ENCODE measurements around the gene LRRC4B. TPM values are rescaled to one million over a fixed set of nuclear protein-coding genes. Genes with fewer than 3 reads are reported as not detected.

Gene LRRC4B
- total RNA-seq, 1 donor from 2014 or later, result 0.47 TPM

DNA sequence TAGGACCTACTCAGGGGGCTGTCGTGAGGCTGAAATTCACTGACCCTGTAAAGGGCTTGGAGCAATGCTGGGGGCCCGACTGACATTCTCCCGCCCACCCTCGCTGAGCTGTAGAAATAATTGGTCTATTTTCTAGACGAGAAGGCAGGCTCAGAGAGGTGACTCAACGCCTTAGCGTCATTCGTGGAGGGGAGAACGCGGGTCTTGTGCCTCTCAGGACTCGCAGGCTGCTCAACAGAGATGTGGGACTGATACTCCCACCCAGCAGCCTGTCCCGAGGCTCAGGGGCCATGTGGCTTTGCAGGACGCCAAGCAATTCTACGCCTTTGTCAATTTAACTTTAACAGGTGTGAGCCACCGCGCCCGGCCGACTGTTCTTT lies 30.9 kb downstream of the LRRC4B start:
- H3K27me3 ChIP-seq (ENCODE audit: low read depth), result peaks cover 5% of the 10 kb centered on the region
- TF ChIP-seq, protein P1, sequence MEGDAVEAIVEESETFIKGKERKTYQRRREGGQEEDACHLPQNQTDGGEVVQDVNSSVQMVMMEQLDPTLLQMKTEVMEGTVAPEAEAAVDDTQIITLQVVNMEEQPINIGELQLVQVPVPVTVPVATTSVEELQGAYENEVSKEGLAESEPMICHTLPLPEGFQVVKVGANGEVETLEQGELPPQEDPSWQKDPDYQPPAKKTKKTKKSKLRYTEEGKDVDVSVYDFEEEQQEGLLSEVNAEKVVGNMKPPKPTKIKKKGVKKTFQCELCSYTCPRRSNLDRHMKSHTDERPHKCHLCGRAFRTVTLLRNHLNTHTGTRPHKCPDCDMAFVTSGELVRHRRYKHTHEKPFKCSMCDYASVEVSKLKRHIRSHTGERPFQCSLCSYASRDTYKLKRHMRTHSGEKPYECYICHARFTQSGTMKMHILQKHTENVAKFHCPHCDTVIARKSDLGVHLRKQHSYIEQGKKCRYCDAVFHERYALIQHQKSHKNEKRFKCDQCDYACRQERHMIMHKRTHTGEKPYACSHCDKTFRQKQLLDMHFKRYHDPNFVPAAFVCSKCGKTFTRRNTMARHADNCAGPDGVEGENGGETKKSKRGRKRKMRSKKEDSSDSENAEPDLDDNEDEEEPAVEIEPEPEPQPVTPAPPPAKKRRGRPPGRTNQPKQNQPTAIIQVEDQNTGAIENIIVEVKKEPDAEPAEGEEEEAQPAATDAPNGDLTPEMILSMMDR (IDR thresholded peaks at IDR 0.05; ENCODE audit: borderline replicate concordance), result no peak
- no peaks in the 10 kb centered on the region for H3K36me3 ChIP-seq
- H3K4me3 ChIP-seq, result no peak overlapping the region
- no peak for DNase-seq
- H3K4me1 ChIP-seq, result peaks cover 3% of the 10 kb centered on the region
- peaks cover 18% of the 10 kb centered on the region for H3K9me3 ChIP-seq (replicated peaks)
- intact Hi-C loops (cut with micrococcal nuclease), result no loop called here
- no peak overlapping the region for H3K27ac ChIP-seq (replicated peaks)

DNA sequence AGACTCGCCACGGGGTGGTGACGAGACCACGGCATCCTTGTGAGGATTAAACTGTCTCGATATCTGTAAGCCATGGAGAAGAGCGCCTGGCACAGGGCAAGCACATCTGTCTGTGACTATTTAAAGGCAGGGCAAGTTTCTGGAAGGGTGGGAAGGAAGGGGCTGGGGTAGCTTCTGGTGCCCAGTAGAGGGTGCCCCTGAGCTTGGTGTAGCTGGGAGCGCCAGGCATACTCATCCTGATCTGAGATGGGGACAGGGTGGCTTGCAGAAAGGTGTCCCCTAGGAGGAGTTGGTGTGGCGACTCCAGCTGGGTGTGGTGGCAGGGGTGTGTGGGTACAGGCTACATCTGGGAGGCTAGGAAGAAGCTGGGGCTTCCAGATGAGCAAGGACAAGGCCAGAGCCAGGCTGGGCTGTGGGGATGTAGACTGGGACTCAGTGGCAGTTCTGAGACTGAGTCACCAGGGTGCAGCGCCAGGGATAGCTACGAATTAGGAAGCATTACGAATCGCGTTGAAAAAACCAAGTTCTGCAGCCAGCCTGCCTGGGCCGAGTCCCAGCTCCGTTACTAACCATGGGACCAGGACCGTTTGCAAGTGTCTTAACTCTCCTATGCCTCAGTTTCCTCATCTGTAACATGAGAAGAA lies 31.5 kb downstream of the LRRC4B start:
- no peak for DNase-seq
- TF ChIP-seq, protein P1 (IDR thresholded peaks at IDR 0.05; ENCODE audit: borderline replicate concordance), result no peak
- Histone ChIP-seq H3K27ac (replicated peaks) (no peak overlapping the region), H3K27me3 (ENCODE audit: low read depth) (peaks cover 5% of the 10 kb centered on the region), H3K4me3 (no peak overlapping the region), H3K9me3 (replicated peaks) (peaks cover 22% of the 10 kb centered on the region), H3K4me1 (peaks cover 3% of the 10 kb centered on the region), H3K36me3 (no peaks in the 10 kb centered on the region)
- intact Hi-C loops (cut with micrococcal nuclease), result no loop called here

DNA sequence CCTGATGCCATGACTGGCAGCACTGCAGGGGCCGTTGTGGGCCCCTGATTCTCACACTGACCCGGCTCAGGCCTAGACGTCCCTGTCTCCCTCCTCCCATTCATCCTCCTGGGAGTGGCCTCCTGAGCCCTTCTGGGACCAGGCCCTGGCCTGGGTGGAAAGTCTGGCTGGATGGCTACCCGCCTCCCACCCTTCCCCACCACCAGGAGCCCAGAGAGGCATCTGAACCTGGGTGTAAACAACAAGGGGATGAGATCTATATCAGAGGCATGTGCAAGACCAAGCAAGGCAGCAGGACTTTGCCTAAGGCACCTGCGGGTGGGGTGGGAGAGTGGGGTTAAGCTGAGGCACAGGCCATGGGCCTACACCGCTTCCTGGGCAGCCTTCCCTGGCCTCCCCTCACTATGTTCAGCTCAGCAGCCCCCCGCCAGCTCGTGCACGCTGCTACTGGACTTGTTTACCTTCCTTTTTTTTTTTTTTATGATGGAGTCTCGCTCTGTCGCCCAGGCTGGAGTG lies 32.5 kb downstream of the LRRC4B start:
- Histone ChIP-seq H3K27ac (replicated peaks) (no peak overlapping the region), H3K4me1 (peaks cover 3% of the 10 kb centered on the region), H3K4me3 (no peak overlapping the region), H3K9me3 (replicated peaks) (peaks cover 22% of the 10 kb centered on the region), H3K36me3 (no peaks in the 10 kb centered on the region), H3K27me3 (ENCODE audit: low read depth) (peaks cover 14% of the 10 kb centered on the region)
- intact Hi-C loops (cut with micrococcal nuclease), result no loop called here
- DNase-seq, result no peak
- TF ChIP-seq, protein P1 (IDR thresholded peaks at IDR 0.05; ENCODE audit: borderline replicate concordance), result no peak

DNA sequence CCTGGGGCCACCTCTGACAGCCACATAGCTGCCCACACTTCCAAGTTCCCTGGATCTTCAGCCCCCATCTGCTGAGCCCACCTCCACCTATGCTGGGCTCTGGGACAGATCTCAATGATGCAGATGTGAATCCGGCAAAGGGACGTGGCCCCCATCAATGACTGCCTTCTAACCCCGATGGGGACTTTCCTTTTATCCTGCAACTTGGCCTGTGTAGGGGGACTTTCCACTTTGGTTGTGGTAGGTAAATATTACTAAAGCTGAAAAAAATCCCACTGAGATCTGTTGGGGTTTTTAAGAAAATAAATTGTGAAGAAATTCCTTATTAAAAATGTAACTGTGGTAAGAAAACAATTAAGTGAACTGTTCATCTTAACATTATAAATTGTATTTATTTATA lies 33.8 kb downstream of the LRRC4B start:
- Histone ChIP-seq H3K4me3 (no peak overlapping the region), H3K27ac (replicated peaks) (no peak overlapping the region), H3K27me3 (ENCODE audit: low read depth) (peaks cover 25% of the 10 kb centered on the region), H3K4me1 (peaks cover 3% of the 10 kb centered on the region), H3K9me3 (replicated peaks) (peaks cover 22% of the 10 kb centered on the region), H3K36me3 (no peaks in the 10 kb centered on the region)
- TF ChIP-seq, protein P1 (IDR thresholded peaks at IDR 0.05; ENCODE audit: borderline replicate concordance), result no peak
- intact Hi-C loops (cut with micrococcal nuclease), result no loop called here
- no peak for DNase-seq

DNA sequence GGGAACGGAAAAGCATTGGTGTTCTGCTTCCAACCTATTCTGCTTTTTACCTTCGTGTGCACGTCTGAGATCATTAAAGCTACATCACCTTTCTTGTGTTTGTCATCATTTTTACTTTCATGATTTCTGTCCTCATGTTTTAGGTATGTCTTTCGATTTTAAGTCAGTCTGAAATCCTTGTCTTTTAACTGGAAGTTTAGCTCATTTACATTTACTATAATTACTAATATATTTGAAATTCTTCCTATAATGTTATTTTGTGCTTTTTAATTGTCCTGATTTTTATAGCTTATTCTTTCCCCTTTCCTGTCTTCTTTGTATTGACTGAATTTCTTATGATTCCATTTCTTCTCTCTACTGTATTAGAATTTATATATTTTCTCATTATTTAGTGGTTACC lies 35.3 kb downstream of the LRRC4B start:
- TF ChIP-seq, protein P1 (IDR thresholded peaks at IDR 0.05; ENCODE audit: borderline replicate concordance), result no peak
- Histone ChIP-seq H3K27ac (replicated peaks) (no peak overlapping the region), H3K36me3 (no peaks in the 10 kb centered on the region), H3K4me1 (peaks cover 3% of the 10 kb centered on the region), H3K27me3 (ENCODE audit: low read depth) (peaks cover 38% of the 10 kb centered on the region), H3K9me3 (replicated peaks) (peaks cover 22% of the 10 kb centered on the region), H3K4me3 (no peak overlapping the region)
- intact Hi-C loops (cut with micrococcal nuclease), result no loop called here
- DNase-seq, result no peak

All from left ventricle myocardium inferior (tissue), 1 donor.